GM19463 (cell line): ENCODE results near the gene SPATA9.

Experiments used
- ATAC-seq: cut with Tn5 transposase; IDR thresholded peaks from one replicate; pipeline ENCODE4 v1.9.1; 2021; ENCODE audit warnings: mild to moderate bottlenecking, moderate library complexity; ENCODE audit not compliant: unreplicated experiment

The SPATA9 gene

DNA sequence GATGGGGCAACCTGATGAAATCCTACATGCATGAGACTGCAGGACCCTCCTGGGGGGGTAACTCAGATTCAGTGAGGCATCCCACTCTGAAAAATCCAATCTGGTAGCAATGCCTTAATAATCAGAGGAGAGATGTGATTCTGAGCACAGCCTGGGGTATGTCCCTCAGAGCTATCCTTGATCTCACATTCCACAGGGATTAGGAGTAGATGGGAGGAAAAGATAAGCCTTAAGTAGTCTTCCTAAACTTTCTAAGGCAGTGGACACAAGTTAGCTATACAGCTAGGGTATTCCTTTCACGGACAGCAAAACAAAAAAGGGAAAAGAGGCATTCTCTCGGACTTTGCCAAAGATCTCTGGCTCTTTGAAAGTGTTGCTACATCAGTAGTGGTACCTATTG is 3.9 kb upstream of the SPATA9 start:
- ATAC-seq: no peak

DNA sequence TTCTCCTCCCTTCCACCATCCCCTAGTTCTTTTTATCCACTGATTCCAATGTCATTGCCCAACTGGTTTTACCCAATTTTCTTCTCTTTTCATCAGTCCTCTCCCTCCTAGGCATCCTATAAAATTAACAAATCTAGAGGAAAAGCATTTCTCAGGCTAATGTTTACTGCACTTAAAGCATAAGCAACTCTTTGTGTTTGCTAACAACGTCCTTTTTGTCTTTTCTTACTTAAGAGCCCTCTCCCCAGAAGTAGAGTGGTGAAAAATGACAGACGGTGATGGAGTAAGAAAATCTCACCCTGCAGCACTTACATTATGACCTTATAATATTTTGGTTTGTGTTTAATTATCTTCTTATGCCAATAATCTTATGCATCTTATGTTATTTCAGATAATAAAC is 1.6 kb upstream of the SPATA9 start:
- no peak for ATAC-seq

DNA sequence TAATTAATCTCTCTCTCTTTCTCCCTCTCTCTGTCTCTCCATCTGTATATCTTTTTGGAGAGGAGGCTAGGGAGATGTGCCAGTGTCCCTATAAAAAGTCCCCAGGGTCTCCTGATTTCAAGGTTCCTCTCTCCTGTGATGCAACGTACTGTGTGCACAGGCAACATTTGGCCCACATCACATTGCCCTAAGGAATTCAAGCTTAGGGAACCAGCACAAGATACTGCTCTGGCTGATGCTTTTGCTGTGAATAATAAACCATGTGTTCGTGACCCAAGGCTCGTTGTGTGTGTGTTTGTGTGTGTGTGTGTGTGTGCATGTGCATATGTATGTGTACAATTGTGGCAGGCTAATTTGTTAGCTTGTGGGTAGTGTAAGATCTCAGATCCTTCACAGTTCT is 9.7 kb downstream of the SPATA9 start:
- no peak for ATAC-seq

DNA sequence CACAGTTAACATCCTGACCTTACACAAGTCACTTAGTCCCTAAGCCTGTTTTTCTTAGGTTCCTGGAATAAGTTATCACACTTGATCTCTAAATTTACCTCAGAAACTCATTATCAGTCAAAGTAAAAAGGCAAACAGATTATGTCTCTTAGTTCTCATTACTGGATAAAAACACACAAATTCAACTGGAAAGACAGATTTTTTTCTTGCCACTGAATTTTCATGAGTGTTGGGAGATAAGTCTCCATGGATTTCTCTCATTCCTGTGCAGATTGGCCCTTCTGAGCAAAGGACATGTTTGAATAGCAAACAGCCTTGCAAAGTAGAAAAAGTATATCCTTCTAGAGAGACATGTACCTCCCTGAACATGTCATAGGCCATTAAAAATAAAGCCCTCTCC is 10.2 kb downstream of the SPATA9 start:
- no peak for ATAC-seq

DNA sequence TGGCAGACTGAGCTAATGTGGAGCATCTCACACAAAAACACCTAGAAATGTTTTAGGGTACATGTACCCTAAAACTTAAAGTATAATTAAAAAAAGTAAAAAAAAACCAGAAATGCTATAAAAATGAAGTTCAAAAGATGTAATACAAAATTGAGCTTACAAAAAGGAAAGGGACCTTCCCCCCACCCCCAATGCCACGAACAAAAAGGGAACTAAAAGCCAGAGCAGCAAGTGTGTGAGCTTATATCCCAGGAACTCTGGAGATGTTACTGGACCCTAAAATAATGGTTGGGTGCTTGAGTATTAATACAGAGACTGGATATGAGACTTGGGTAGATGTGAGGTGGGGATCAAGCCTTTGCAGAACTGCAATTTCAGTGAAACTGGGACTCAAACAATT is 11.0 kb downstream of the SPATA9 start:
- no peak for ATAC-seq

DNA sequence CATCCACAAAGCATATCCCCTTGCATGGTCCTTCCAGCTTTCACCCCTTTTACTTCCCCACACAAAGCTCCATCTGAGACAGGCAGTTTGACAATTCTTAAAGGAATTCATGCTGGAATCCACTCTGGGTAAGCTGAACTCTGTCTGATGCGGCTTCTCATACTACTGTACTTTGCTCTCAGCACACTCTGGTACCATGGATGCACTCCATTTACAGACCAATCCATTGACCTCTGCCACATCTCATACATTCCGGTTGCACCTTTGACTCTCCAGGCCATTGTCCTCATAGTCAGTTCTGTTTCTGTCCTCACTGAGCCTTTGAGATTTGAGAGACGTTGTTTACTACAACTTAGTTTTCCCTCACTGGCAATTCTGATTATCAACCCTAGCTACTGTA is 12.2 kb downstream of the SPATA9 start:
- ATAC-seq: no peak

DNA sequence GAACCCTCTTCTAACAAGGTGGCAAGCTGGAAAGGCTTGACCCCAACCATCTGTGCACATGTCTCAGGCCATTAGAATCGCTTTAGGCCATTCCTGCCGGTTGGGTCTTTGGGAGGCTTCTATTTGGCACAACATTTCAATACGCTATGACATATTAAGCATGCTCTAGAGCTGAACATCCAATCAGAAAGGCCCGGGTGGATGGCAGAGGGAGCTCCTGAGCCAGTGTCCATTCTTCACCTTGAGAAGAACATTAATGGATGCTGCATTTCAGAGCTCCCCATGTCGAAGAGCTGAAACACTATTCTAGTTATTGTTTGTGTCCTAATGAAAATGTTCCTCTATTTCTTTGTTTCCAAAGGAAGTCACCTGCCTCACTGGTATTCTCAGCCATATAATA is 12.8 kb downstream of the SPATA9 start:
- no peak for ATAC-seq

DNA sequence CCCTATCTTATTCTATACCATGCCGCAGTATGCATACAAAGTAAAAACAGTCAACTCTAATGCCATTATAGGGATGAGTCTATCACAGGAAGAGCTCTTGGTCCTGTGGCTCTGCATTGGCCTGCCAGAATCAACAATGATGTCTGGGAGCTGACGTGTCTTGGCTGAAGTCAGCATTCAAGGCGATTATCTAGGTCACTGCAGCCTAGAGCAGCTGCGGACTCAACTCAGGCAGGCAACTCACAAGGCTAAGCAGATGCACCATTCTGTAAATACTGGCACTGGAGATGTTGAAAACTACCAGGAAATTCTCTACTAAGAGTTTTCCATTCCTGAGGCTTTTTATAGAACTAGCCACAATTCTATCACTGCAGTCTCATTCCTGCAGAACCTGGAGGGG is 13.3 kb downstream of the SPATA9 start:
- ATAC-seq: no peak

DNA sequence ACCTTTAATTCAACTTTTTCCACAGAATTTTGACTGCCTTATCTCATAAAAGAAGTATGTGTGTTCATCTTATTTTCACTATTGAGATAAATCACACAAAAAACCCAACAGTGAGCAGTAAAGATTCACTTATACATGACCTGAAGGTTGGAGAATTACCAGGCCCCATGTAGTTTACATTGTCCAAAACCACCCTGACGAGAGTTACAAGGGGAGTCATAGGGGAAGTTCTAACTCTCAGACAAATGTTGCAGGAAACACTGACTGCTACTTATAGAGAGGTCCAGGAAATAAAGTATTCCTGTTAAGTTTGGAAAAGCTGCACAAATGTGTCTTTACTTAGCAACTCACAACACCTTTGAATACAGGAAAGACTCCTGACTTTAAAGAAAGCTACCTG is 14.1 kb downstream of the SPATA9 start:
- ATAC-seq: no peak

DNA sequence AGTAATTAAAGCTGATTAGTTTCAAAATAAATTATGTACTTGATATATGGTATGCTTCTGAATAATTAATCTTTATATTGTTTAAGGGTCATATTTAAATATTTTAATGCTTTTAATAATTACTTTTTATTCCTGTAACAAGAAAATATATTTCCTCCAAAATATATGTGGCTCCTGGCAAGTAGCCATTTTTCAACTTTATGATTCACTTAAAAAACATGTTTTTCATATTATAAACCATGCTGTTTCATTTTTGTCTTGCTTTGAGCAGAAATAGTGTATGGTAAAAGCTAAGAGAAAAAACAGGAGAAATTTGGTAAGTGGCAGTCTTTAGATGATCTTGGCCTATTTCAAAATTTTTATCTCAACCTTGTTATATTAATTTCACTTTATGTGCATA is 14.6 kb downstream of the SPATA9 start:
- ATAC-seq: no peak

DNA sequence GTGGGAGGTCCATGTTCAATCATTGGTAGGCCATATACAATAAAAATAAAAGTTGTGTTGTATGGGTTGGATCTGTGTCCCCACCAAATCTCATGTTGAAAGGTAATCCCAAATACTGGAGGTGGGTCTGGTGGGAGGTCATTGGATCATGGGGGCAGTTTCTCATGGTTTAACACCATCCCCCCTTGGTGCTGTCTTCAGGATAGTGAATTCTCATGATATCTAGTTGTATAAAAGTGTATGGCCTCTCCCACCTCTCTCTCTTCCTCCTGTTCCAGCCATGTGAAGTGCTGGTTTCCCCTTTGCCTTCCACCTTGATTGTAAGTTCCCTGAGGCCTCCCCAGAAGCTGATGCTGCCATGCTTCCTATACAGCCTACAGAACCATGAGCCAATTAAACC is 15.1 kb downstream of the SPATA9 start:
- ATAC-seq: no peak

DNA sequence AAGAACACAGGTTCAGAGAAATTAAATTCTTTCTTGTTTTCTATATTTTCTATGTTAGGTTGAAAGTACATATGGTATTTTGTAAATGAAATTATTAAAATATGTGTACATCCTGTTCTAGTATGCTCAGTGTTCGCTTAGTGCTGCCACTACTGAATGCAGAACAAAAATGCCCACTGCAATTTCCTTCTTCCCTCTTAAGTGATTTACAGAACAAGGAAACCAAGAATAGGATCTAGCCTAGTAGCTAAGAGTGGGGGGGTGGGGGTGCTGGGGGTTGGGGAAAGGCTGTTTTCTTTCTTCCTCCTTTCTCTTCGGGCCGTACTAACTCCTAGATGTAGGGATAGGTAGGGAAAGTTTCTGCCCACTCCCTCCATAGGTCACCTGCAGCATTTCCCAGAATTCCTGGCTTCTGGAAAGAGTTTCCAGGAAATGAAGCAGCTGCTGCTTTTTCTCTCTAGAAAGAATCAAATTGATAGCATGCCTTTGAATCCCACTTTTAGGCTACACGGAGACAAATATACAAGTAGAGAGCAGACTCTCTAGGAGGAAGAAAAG is 15.7 kb downstream of the SPATA9 start:
- no peak for ATAC-seq

DNA sequence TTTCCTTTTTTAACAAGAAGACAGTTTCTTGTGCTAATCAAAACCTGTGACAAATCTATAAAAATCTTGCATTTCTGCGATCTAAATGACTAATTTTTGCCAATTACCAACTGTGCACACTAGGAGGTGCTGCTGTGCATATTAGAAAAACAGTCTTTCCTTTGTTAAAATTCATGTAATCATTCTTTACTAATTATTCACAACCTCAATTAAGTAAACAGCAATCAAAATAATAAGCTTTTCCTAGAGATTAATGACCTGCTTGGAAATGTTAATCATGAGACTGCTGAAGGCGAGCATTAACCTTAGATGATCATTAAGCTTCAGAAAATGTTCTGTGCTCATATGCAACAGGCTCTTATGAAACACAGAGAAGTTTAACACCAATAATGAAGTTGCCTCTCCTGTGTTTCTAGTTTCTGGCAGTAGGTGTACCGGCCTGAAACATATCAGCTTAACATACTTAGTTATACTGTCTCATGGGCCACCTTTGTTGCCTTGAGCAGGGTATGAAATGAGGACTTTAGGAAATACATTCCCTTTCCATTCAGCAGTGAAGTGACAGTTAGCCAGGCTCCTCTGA is 18.5 kb downstream of the SPATA9 start:
- ATAC-seq: no peak

DNA sequence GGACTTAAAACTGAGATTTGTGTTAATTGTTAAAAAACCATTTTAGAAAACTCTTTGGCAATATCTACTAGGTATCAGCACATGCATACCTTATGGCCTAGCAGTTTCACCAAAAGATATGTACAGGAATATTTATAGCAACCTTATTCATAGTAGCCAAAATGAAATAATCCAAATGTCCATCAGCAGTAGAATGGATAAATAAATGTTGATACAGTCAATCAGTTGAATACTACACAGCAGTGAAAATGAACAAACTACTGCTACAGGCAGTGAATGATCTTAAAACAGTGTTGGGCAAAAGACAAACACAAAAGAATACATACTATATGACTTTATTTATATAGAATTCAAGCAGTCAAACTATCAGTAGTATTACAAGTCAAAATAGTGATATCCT is 19.8 kb downstream of the SPATA9 start:
- no peak for ATAC-seq

DNA sequence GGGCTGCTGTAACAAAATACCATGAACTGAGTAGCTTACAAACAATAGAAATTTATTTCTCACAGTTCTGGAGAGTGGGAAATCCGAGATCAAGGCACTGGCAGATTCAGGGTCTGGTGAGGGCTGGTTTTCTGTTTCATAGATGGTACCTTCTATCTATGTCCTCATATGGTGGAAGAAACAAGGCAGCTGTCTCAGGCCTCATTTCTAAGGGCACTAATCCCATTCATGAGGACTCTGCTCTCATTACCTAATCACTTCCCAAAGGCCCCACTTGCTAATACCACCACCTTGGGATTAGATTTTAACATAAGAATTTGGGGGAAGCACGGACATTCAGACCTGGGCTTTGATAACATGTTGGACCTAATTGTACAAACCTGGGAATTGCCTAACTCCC is 22.7 kb downstream of the SPATA9 start:
- no peak for ATAC-seq

DNA sequence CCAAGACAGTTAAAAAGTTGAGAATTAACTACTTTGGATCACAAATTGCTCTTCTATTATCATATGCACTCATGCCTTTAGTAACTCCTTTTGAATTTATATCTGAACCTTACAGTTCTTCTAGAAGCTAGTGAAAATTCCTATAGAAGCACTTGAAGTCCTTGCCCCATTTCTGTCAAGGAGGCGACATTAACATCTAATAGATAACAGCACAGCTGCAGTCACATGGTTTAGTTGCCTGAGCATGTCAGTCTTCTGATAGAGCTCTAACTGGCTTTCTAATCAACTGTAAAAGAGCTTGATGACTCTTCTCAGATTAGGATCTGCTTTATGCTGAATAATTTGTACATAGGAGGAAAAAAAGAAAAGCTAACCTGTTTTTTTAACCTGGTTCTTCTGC is 27.2 kb downstream of the SPATA9 start:
- ATAC-seq: no peak

DNA sequence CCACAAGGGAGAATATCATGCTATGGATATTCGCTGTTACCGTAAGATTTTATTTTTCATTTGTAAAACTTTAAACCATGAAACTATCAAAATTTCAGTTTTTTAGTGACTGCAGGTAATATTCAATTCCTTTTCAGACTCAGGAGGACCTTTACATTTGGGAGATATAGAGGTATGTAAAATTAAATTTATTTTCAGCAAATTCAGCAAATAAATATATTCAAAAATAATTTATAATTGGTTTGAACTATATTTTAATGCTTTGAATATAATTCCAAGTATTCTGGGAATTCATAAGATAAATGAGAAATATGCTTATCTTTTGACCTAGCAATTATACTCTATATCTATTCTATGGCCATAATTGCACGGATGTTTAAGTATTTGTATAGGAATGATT is 28.6 kb downstream of the SPATA9 start:
- ATAC-seq: no peak

DNA sequence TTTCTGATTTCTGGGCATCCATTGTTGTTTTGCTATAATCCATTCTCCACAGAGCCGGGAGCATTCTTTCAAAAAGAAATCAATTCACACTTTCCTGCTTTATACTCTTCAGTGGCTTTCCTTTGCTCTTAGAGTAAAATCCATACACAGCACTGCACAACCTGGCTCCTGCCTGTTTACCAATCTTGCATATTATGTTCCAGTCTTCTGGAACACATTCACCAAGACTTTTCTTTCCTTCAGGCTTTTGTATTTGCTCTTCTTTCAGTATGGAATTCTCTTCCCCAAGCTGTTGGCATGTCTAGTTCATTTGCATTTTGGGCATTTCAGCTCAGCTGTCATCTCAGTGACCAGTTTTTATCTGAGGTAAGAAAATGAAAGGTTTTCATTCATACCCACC is 29.9 kb downstream of the SPATA9 start:
- no peak for ATAC-seq

DNA sequence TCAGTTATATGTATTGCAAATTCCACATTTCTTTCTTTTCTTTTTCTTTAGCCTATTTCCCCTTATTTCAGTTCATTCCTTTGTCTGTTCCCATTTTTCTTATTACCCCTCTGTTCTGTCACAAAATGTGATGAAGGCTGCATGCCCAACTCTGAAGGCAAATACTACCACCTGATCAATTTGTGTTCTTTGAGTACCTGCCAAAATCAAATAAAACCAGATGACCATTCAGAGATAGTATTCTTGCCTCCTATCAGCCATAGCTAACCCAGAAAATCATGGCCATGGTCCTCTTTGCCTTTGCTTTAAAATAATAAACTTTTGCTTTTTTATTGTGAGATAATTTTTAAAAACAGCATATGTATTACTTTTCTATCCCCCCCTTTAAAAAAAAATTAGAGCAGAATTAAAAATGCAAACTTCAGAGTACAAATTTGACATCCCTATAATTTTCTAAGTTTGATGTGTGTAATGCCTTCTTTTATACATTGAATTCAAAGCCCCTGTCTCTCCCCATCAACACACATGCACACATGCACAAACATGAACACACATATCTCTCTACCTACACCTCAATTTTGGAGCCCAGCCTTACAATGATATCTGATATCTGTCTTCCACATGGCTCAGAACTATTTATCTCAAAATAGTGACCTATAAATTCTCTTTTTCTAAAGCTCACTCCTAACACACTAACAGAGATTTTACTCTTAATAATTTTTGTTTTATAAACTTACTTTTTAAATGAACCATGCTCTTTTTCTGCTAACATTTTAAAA is 32.8 kb downstream of the SPATA9 start:
- ATAC-seq: no peak

DNA sequence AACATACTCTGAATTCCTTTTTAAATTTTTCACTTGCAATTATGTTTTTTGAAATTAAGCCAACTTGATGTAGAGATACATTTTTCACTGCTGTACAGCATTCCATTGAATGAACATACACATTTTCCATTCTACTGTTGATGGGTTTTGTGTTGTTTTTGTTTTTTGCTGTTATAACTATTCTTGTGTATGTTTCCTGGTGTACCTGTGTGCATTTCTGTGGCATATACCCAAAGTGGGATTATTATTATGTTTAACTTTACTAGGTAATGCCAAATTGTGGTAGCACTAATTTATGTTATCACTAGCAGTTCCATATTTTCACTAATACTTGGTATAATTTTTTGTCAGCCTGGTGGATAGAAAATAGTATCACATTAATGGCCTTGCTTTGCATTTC is 33.5 kb downstream of the SPATA9 start:
- ATAC-seq: no peak

DNA sequence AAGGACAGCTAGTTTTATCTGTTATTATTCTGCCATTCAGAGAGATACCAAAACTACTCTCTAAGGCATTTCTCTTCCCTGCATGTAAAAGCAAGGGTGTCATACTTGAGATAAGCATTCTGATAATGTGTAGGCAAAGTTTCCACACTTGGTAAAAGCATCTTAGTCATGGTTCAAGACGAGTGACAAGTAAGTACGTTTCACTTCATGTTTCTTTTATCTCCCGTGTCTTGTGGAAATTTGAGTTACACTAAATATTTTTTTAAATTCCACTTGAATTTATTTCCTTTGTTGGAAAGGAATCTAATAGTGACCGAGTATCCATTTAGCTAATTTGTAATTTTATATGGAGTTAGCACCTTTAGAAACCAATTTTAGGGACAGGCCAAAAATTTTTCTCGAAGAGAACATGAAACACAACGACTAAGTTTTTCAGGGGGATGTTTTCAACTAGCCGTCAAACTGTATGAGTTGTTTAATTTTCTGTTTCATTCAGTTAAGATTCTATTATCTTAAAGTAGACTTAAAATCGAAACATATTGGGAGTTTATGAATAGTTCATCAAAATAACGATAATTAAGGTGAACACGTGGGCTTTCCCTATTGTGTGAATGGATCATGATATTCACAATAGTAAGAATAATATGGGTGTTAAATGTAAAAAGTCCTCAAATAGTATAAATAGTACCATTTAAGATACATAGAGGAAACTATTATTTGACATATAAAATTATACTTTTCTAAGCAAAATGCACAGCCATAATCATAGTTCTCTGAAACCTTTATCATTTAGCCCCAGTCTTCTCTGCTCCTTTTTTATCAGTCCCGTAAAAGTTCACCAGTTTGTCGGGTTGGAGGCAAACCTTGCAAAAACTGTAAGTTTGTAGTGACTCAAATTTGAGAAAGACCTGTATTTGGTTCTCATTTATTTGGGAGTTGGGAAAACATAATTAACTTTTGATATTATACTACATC is 34.6 kb downstream of the SPATA9 start:
- ATAC-seq: no peak
